Nephron (organoid): Measurements from ENCODE around the gene CCDC93.

Experiments used
- H3K27ac Mint-ChIP-seq, 3 experiments: 2 replicates each; pipeline ENCODE4 v1.8.0; 2020; ENCODE audit warnings: mixed read lengths in 3 of 3, mild to moderate bottlenecking in 2 of 3, moderate library complexity in 1 of 3
- H3K27me3 Mint-ChIP-seq: 2 replicates; pipeline ENCODE4 v1.8.0; 2021; ENCODE audit warnings: low read depth, mild to moderate bottlenecking, moderate library complexity, mixed read lengths
- H3K36me3 Mint-ChIP-seq: 2 replicates; pipeline ENCODE4 v1.8.0; 2020; ENCODE audit warnings: low read depth, mixed read lengths
- H3K4me1 Mint-ChIP-seq: 2 replicates; pipeline ENCODE4 v1.8.0; 2020; ENCODE audit warnings: mixed read lengths
- H3K4me3 Mint-ChIP-seq, 3 experiments: 2 replicates each; pipeline ENCODE4 v1.8.0; 2020; ENCODE audit warnings: mild to moderate bottlenecking in 3 of 3, mixed read lengths in 3 of 3, moderate library complexity in 2 of 3
- H3K9me3 Mint-ChIP-seq: 2 replicates; pipeline ENCODE4 v1.8.0; 2020; ENCODE audit warnings: mixed read lengths
- TF ChIP-seq, protein P1 (sequence below), 3 experiments: fragments of 200-600 bp; sonication (generic); IDR thresholded peaks; one replicate each; pipeline ENCODE4 v1.5.0; 2021; ENCODE audit warnings: antibody characterized with exemption in 3 of 3; ENCODE audit not compliant: unreplicated experiment in 3 of 3

Gene CCDC93

DNA sequence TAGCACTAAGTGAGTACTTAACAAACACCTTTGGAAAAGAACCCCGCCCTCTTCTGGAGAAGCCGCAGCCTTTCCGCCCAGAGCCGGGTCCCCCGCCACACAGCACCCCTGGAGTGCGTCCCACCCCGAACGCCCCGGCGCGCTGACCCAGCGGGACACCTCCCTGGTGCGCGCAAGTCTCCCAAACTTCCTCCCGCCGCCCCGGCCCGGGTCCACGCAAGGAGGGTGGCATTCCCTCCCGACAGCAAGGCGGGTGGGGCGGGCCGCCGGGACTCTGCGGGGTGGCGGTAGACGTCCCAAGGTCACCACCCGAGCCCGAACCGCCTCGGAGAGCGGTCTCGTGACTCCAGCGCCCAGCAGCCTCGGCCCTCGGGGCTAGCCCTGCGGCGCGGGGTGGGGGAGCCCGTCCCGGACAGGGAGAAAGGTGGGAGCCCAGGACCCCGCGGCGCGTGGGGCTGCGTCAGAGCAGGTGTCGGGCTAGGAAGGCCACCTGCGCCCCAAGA, 598 bp downstream of the CCDC93 start:
- Mint-ChIP-seq H3K27me3 (peaks cover 16% of the 10 kb centered on the region), H3K36me3 (peaks cover 5% of the 10 kb centered on the region), H3K9me3 (no peaks in the 10 kb centered on the region), H3K27ac (peak overlapping the region in 2 of 3 experiments; percentile 33 to 59), H3K4me1 (peaks cover 15% of the 10 kb centered on the region), H3K4me3 (peak overlapping the region; percentile 91 to 96 (median 92))
- TF ChIP-seq, protein P1, sequence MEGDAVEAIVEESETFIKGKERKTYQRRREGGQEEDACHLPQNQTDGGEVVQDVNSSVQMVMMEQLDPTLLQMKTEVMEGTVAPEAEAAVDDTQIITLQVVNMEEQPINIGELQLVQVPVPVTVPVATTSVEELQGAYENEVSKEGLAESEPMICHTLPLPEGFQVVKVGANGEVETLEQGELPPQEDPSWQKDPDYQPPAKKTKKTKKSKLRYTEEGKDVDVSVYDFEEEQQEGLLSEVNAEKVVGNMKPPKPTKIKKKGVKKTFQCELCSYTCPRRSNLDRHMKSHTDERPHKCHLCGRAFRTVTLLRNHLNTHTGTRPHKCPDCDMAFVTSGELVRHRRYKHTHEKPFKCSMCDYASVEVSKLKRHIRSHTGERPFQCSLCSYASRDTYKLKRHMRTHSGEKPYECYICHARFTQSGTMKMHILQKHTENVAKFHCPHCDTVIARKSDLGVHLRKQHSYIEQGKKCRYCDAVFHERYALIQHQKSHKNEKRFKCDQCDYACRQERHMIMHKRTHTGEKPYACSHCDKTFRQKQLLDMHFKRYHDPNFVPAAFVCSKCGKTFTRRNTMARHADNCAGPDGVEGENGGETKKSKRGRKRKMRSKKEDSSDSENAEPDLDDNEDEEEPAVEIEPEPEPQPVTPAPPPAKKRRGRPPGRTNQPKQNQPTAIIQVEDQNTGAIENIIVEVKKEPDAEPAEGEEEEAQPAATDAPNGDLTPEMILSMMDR (IDR thresholded peaks at IDR 0.05; ENCODE audit: unreplicated experiment in 3 of 3), result no peak

DNA sequence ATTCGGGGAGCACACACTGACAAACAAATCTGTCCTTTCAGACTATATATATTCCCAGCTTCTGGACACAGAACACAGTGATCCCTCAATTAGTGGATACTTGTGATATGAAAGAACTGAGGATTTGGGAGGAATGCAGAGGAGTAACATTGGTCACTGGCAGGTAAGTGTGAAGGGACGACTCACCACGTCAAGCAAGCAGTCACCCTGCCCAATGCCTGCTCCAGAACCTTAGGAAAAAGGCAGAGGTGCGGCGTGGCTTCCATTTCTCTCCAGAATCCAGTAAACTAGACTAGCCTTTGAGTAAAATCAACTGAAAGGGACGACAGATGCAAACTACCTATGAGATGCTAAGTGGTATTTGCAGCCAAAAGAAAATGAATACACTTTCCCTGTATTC, 1.1 kb downstream of the CCDC93 start:
- Mint-ChIP-seq H3K27me3 (peaks cover 16% of the 10 kb centered on the region), H3K4me3 (peak overlapping the region; percentile 88 to 96 (median 92)), H3K27ac (peak overlapping the region in 2 of 3 experiments; percentile 33 to 59), H3K36me3 (peaks cover 10% of the 10 kb centered on the region), H3K4me1 (peaks cover 15% of the 10 kb centered on the region), H3K9me3 (no peaks in the 10 kb centered on the region)
- TF ChIP-seq, protein P1 (IDR thresholded peaks at IDR 0.05; ENCODE audit: unreplicated experiment in 3 of 3), result no peak

DNA sequence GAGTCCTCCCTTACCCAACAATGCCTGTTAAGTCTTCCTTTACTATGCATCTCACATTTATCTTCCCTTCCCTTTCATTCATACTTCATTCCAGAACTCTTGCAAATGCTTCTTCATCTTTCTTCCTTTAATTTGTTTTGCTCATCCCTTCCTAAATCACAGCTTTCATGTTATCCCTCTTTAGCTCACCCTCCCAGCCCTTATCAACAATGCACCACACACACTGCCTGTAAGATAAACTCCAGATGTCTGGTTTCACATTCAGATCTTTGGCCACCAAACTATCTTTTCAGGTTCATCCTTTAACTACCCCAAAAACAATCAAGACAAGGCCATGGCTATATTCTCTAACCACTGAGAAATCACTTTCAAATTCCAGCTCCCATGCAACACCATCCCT, 3.4 kb downstream of the CCDC93 start:
- no peaks in the 10 kb centered on the region for H3K9me3 Mint-ChIP-seq
- H3K27ac Mint-ChIP-seq, result no peak overlapping the region
- H3K27me3 Mint-ChIP-seq, result peaks cover 5% of the 10 kb centered on the region
- TF ChIP-seq, protein P1 (IDR thresholded peaks at IDR 0.05; ENCODE audit: unreplicated experiment in 3 of 3), result no peak
- H3K36me3 Mint-ChIP-seq, result peaks cover 24% of the 10 kb centered on the region
- H3K4me3 Mint-ChIP-seq, result no peak overlapping the region
- peaks cover 15% of the 10 kb centered on the region for H3K4me1 Mint-ChIP-seq

DNA sequence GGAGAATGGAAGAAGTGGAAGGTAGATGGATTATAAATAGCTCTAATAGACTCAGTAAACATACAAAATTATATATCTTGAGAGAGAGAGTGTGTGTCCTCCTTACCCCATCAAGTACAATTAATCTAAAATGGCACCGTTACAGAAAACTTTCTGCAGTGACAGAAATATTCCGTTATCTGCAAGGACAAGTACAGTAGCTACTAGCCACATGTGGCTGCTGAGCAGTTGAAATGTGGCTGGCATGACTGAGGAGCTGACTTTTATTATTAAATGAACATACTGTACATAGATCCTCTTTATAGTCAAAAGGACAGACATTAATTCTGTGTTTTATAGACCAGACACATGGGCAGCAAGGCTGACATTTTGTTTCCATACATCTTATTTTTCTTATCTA, 7.0 kb downstream of the CCDC93 start:
- peaks cover 30% of the 10 kb centered on the region for H3K36me3 Mint-ChIP-seq
- H3K27me3 Mint-ChIP-seq, result no peaks in the 10 kb centered on the region
- H3K9me3 Mint-ChIP-seq, result no peaks in the 10 kb centered on the region
- no peak overlapping the region for H3K4me3 Mint-ChIP-seq
- no peak overlapping the region for H3K27ac Mint-ChIP-seq
- no peaks in the 10 kb centered on the region for H3K4me1 Mint-ChIP-seq
- TF ChIP-seq, protein P1 (IDR thresholded peaks at IDR 0.05; ENCODE audit: unreplicated experiment in 3 of 3), result no peak

DNA sequence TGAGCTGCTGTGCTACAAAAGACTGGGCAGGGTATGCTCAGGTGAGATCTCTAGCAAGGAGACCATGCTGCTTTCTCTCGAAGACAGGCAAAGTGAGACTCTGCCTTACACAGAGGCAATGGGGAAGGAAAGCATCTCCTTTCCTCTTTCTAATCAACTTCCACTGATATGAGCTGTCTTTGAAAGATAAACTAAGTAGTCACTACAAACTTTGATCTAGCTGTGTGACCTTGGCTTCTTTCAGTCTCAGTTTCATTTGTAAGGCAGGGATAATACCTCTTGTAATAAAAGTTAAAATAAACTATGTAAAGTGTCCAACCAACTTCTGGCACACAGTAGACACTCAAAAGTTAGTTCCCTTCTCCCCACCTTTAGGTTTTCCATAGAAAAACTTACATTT, 7.5 kb downstream of the CCDC93 start:
- no peaks in the 10 kb centered on the region for H3K9me3 Mint-ChIP-seq
- TF ChIP-seq, protein P1 (IDR thresholded peaks at IDR 0.05; ENCODE audit: unreplicated experiment in 3 of 3), result no peak
- peaks cover 33% of the 10 kb centered on the region for H3K36me3 Mint-ChIP-seq
- no peaks in the 10 kb centered on the region for H3K27me3 Mint-ChIP-seq
- H3K4me3 Mint-ChIP-seq, result no peak overlapping the region
- no peaks in the 10 kb centered on the region for H3K4me1 Mint-ChIP-seq
- no peak overlapping the region for H3K27ac Mint-ChIP-seq

DNA sequence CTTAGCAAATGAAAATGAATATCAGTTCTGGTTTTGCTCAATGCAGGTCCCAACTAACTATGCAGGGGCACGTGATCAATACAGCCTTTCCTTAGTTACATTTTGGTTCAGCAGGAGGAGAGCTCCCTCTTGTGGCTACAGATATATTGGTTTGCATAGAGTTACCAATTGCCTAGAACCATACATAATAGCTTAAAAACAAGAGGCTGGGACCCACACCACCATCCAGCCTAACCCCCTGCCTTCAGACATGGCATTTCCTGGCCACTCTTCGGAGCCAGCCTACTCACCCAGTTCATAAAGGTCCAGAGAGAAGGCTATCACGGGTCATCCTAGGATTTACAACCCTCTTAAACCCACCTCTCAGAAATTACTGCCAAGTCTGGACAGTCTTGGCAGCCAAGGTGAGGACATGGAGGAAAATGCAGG, 10.5 kb downstream of the CCDC93 start:
- TF ChIP-seq, protein P1 (IDR thresholded peaks at IDR 0.05; ENCODE audit: unreplicated experiment in 3 of 3), result peak; percentile 78 to 80 (median 79)
- Mint-ChIP-seq H3K36me3 (peaks cover 48% of the 10 kb centered on the region), H3K27ac (no peak overlapping the region), H3K27me3 (no peaks in the 10 kb centered on the region), H3K4me1 (no peaks in the 10 kb centered on the region), H3K9me3 (no peaks in the 10 kb centered on the region), H3K4me3 (no peak overlapping the region)
